Right lobe of liver (tissue), 6 donors: ENCODE results near the gene ADAP2. TPM values are rescaled to one million over a fixed set of nuclear protein-coding genes. Genes with fewer than 3 reads are reported as not detected.

Experiments
- ATAC-seq, 4 donors: fragments of 200-7000 bp; cut with Tn5 transposase; one replicate each; pipeline ENCODE4 v1.9.1; 2020; ENCODE audit warnings: mild to moderate bottlenecking in 4 of 4, moderate library complexity in 4 of 4
- DNase-seq, 3 donors: peaks; one replicate each; pipeline ENCODE4 v3.0.0-alpha.2; 2020
- H3K27ac ChIP-seq, 3 donors: fragments of 200-600 bp; one replicate each; pipeline ENCODE4 v1.8.0; 2022
- H3K27me3 ChIP-seq, 2 donors: fragments of 200-600 bp; one replicate each; pipeline ENCODE4 v1.8.0; 2022
- H3K36me3 ChIP-seq, 4 donors: fragments of 200-600 bp; sonication (generic) in 1 of 4; one replicate each; pipeline versions ENCODE4 v1.5.1 to v1.8.0; 2017 to 2022; ENCODE audit warnings: control low read depth in 1 of 4
- H3K4me1 ChIP-seq, 4 donors: fragments of 200-600 bp; sonication (generic) in 1 of 4; one replicate each; pipeline versions ENCODE4 v1.5.1 to v1.8.0; 2017 to 2022; ENCODE audit warnings: control low read depth in 1 of 4
- H3K4me3 ChIP-seq, 3 donors: fragments of 200-600 bp; one replicate each; pipeline ENCODE4 v1.8.0; 2022
- H3K9me3 ChIP-seq, 4 donors: fragments of 200-600 bp; sonication (generic) in 1 of 4; one replicate each; pipeline versions ENCODE4 v1.5.1 to v1.8.0; 2017 to 2022; ENCODE audit warnings: control low read depth in 1 of 4
- POLR2A ChIP-seq: fragments of 450-650 bp; IDR thresholded peaks from one replicate; pipeline ENCODE4 v1.6.1; 2017; ENCODE audit warnings: antibody characterized with exemption, mild to moderate bottlenecking
- WGBS: methylation state at CpG from one replicate; pipeline ENCODE4 v1.1.6; 2018; ENCODE audit warnings: low coverage, low lambda C conversion rate; ENCODE audit not compliant: insufficient coverage; ENCODE audit errors: missing lambda C conversion rate; 5-methylcytosine and 5-hydroxymethylcytosine counted together
- intact Hi-C, 2 donors: fragments of 100-400 bp; cut with DNase I; formaldehyde crosslinking; loops; one replicate each; pipeline versions ENCODE4 v1.11.2 to v1.14.1; 2022
- total RNA-seq, 6 experiments: library from RNA; depleted of rRNA in 2 of 6; stranded (reverse); fragments of >200 nt in 2 of 6; fragmentation: NEBNext Ultra II Directional in 3 of 6; extraction: Animal tissue kit (Norgen Biotek cat#: 25700) in 3 of 6; gene quantifications; one replicate each; pipeline versions ENCODE4 v1.1.0 to v1.2.4, GENCODE V29; 2016 to 2023
- TF ChIP-seq, protein P1 (sequence below), 4 donors: fragments of 200-600 bp in 3 of 4; fragments of 450-650 bp in 1 of 4; IDR thresholded peaks; one replicate each; pipeline versions ENCODE4 v1.5.1 to v1.8.0; 2016 to 2022; ENCODE audit warnings: antibody characterized with exemption in 4 of 4, mild to moderate bottlenecking in 2 of 4
- donor health status: DM: no; HTN: yes; CAD: no.
- donor health status: DM: no; HTN: no; CAD: no.
- donor health status: DM: no; HTN: no; CAD: no.
- donor health status: DM: no; HTN: yes; CAD: no.
- donor health status: DM: no; HTN: yes; CAD: no.

Gene ADAP2
- total RNA-seq, 6 experiments from 2014 or later = 5.4 to 13.2 (median 8.1) TPM

DNA sequence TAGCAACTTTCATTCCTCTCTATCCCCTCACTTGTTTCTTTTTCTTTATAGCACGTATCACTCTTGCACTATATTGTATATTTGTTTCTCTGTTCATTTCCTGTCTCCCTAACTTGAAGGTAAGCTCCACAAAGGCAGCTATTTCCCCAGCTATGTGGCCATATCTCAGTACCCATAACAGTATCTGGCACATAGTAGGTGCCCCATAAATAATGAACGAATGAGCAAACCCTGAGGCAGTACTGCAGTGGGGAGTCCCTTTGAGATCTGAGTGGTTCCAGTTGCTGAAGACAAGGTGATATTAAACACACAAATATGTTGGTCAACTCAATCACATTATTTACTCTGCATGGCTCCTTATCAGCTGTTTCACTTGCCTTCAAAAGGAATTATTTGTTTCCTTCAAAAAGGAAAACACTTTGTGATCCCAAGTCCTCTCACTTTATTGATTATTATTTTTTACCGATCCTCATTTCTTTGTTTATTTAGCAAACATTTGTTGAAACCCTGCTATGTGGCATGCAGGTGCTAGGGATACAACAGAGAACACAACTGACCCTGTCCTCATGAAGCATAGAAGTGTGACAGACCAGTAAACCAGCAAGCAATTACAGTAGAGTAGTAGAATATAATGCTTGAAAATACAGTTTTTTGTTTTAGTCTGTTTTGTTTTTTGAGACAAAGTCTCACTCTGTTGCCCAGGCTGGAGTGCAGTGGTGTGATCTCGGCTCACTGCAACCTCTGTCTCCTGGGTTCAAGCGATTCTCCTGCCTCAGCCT is 5.7 kb upstream of the ADAP2 start:
- intact Hi-C loops = no loop called here
- 58% methylated on average over 5 of the region's 5 CpGs for WGBS
- peak in 2 of 4 donors; percentile 22 to 32 for ATAC-seq

DNA sequence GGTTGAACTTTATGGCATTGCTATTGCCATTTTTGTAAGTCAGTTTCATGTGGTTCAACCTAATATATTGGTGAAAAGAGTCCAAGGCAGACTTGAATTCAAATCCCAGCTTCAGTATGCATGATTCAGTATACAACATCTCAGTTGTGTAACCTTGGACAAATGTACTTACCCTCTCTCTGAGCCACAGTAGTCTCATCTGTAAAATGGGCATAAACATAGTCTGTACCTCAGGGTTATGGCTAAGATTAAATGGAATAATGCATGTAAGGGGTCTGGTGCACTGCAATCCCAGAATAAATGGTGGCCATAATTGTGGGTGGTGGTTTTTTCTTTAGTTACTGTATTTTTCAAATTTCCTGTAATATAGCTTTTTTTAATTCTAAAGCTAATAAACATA is 4.7 kb upstream of the ADAP2 start:
- Histone ChIP-seq H3K36me3 (no peaks in the 10 kb centered on the region), H3K9me3 (no peaks in the 10 kb centered on the region), H3K27me3 (no peaks in the 10 kb centered on the region), H3K27ac (no peak overlapping the region), H3K4me3 (no peak overlapping the region), H3K4me1 (peaks cover 0 to 9% (median 0%) of the 10 kb centered on the region in 4 donors)
- intact Hi-C loops = no loop called here
- ATAC-seq (no peak), DNase-seq (no peak)
- TF ChIP-seq, protein P1, sequence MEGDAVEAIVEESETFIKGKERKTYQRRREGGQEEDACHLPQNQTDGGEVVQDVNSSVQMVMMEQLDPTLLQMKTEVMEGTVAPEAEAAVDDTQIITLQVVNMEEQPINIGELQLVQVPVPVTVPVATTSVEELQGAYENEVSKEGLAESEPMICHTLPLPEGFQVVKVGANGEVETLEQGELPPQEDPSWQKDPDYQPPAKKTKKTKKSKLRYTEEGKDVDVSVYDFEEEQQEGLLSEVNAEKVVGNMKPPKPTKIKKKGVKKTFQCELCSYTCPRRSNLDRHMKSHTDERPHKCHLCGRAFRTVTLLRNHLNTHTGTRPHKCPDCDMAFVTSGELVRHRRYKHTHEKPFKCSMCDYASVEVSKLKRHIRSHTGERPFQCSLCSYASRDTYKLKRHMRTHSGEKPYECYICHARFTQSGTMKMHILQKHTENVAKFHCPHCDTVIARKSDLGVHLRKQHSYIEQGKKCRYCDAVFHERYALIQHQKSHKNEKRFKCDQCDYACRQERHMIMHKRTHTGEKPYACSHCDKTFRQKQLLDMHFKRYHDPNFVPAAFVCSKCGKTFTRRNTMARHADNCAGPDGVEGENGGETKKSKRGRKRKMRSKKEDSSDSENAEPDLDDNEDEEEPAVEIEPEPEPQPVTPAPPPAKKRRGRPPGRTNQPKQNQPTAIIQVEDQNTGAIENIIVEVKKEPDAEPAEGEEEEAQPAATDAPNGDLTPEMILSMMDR (IDR thresholded peaks at IDR 0.05) = no peak
- no peak for TF ChIP-seq POLR2A

More for the DNA sequence above, 5.7 kb upstream of the ADAP2 start:
- H3K36me3 ChIP-seq = no peaks in the 10 kb centered on the region
- H3K4me3 ChIP-seq = no peak overlapping the region
- no peak for DNase-seq
- no peak overlapping the region for H3K27ac ChIP-seq
- no peaks in the 10 kb centered on the region for H3K27me3 ChIP-seq
- TF ChIP-seq, protein P1 (IDR thresholded peaks at IDR 0.05) = no peak
- no peak for TF ChIP-seq POLR2A
- no peaks in the 10 kb centered on the region for H3K4me1 ChIP-seq
- H3K9me3 ChIP-seq = no peaks in the 10 kb centered on the region

DNA sequence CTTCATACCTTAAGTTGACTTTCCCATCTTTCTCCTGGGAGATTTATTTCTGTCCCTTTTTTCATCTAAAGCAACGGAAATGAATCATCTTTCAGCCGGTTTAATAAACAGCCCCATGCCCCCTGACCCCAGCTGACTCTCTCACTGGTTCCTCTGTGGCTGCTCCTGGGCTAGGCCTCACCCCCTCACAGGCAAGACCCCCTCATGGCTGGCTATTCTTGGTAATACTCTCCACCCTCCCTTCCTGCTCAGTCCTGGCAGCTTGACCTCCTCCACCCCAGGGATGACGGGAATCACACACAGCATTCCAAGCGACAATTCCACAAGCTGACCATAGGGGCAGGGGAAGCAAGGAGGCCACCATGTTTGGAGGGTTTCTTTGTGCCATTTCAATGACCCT is 1.5 kb upstream of the ADAP2 start:
- intact Hi-C loops = no loop called here
- no peak for DNase-seq

DNA sequence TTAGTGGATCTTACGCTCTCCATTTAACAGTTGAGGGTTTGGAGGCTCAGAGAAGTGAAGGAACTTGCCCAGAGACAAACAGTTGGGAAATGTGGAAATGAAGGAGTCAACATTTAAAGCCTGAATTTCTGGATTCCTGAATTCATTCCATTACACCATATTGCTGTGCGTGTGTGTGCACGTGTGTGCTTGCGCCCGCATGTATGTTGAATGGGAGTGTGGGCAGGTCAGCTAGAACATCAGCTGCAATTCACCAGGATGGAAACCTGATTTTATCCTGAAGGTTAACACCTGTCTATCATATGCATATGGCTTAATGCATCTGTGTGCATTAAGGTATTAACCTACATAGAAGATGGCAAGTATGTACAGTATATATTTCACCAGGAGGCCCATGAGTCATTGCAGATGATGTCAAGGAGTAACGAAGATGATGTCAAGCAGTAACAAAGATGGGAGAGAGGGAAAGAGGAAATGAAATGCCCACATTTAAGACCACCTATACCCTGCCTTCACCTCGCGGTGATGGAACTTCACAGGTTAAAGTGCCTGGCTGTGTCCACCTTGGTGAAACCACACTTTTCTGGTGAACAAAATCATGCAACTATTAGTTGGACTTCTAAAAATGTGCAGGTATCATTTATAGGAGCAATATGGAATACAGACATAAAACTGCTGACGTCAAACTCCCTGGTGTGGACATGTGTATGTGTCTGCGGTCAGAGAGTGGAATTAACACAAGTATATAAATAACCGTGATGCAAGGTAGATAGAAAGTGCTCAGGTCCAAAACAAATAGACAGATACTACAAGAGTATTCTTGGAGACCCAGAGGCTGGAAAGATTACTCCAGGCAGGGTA is 832 bp upstream of the ADAP2 start:
- intact Hi-C loops = no loop called here
- TF ChIP-seq POLR2A = no peak
- TF ChIP-seq, protein P1 (IDR thresholded peaks at IDR 0.05) = no peak
- no peak overlapping the region for H3K27ac ChIP-seq
- peaks cover 0 to 9% (median 0%) of the 10 kb centered on the region in 4 donors for H3K4me1 ChIP-seq
- no peaks in the 10 kb centered on the region for H3K27me3 ChIP-seq
- peak in 1 of 4 donors; percentile 3 for ATAC-seq
- no peaks in the 10 kb centered on the region for H3K36me3 ChIP-seq
- no peak for DNase-seq
- H3K4me3 ChIP-seq = peak overlapping the region in 2 of 3 donors; percentile 48 to 58
- WGBS = 80% methylated on average over 11 of the region's 11 CpGs
- no peaks in the 10 kb centered on the region for H3K9me3 ChIP-seq

More for the DNA sequence above, 1.5 kb upstream of the ADAP2 start:
- H3K4me3 ChIP-seq = no peak overlapping the region
- H3K27me3 ChIP-seq = no peaks in the 10 kb centered on the region
- no peaks in the 10 kb centered on the region for H3K9me3 ChIP-seq
- WGBS = 78% methylated on average over 4 of the region's 4 CpGs
- TF ChIP-seq, protein P1 (IDR thresholded peaks at IDR 0.05) = no peak
- H3K27ac ChIP-seq = no peak overlapping the region
- ATAC-seq = no peak
- H3K4me1 ChIP-seq = peaks cover 0 to 9% (median 0%) of the 10 kb centered on the region in 4 donors
- H3K36me3 ChIP-seq = no peaks in the 10 kb centered on the region
